Keratinocyte (primary cell): ENCODE measurements around the gene LAMA4.

Source experiments
- CTCF ChIP-seq, 3 experiments: IDR thresholded peaks in 1 of 3; conservative IDR thresholded peaks in 1 of 3; optimal IDR thresholded peaks in 1 of 3; 2 replicates in 2 of 3; 3 replicates in 1 of 3; pipeline versions ENCODE3 to v1.5.1; 2011; ENCODE audit warnings: low read length in 3 of 3, mild to moderate bottlenecking in 3 of 3, moderate library complexity in 2 of 3, control low read depth in 1 of 3, inconsistent platforms in 1 of 3; ENCODE audit not compliant: insufficient read depth in 2 of 3; ENCODE audit errors: extremely low read depth in 1 of 3
- EZH2 ChIP-seq: IDR thresholded peaks from one replicate; pipeline ENCODE4 v1.6.1; 2012; ENCODE audit warnings: inconsistent platforms, mild to moderate bottlenecking, low read length, moderate library complexity

GRCh38 chr6:112298816-112299281 lies 44.5 kb upstream of the LAMA4 start:
- TF ChIP-seq EZH2 (no peak), CTCF (optimal IDR thresholded peaks at IDR 0.05 in 1 of 3, IDR thresholded peaks at IDR 0.05 in 1 of 3, conservative IDR thresholded peaks at IDR 0.05 in 1 of 3; ENCODE audit: extremely low read depth in 1 of 3, insufficient read depth in 2 of 3, low read length in 3 of 3) (no peak)
